Dermis lymphatic vessel endothelial cell (primary cell): ENCODE results near the gene ZNF557. TPM values are rescaled to one million over a fixed set of nuclear protein-coding genes. Genes with fewer than 3 reads are reported as not detected.

Experiments used
- total RNA-seq: library from RNA; depleted of rRNA; stranded (reverse); fragments of >200 nt; gene quantifications from 2 replicates; pipeline ENCODE4 v1.2.1, GENCODE V29; 2014

The ZNF557 gene
- total RNA-seq: 16.0 and 21.1 TPM in 2 replicates

DNA sequence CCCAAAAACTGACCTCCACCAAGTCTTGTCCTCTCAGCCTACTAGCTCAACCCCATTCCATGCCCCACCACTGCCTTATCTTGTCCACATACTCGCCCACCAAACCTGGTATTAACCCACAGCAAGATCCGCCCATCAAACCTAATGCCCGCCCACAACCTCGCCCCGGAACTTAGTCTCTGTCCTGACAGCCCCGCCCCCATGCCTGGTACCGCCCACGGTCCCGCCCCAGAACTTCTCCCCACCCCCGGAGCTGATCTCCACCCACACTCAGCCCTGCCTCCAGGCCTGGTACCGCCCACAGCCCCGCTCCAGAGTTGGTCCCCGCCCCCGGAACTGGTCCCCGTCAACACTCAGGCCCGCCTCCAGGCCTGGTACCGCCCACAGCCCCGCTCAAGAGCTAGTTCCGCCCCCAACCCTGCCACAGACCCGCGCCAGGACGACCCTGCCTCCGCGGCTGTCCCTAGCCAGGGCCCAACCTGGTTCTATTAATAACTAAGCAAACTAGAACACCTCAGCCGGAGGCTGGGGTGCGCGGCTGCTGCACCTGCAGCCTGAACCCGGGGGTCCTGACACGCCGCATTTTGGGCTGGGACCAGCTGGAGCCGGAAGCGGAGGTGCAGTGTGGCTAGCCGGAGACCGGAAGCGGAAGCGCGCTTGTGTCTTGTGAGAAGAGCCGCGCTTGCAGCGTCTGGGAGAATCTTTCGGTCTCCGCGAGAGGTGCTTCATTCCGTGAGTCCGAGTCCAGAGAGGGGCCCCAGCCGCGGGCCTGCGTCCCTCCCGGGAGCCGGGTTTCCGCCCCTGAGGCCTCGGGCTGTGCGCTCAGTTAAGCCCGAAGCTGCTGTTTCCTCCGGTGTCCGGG is at the start of gene ZNF557:
Gene ZNF557 (plus strand): TSS at position 662 of the 862 bp plus-strand sequence. CDS start 5,372 bp downstream, outside the sequence.

DNA sequence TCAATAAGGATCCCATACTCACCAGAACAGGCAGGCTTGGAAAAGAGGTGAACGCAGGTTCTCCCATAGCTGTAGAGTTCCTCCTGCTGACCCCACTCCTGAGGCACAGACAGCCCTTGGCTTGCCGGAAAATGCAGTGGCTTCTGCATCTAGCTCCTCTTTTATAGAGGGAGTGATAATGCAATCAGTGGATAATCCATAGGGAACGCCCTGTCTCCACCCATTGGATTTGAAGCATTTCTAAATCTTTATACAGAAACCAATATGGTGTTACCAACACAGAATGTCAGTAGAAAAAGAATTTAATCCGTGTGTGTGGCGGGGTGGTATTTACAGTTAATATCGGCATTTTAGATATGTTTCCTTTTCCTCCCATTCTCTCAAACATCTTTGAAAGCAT is 48.2 kb upstream of the ZNF557 start, which contains the start of gene MBD3L2B:
Gene MBD3L2B (minus strand): TSS at position 101 of the 400 bp plus-strand sequence. CDS start 34 bp downstream, at position 67.

DNA sequence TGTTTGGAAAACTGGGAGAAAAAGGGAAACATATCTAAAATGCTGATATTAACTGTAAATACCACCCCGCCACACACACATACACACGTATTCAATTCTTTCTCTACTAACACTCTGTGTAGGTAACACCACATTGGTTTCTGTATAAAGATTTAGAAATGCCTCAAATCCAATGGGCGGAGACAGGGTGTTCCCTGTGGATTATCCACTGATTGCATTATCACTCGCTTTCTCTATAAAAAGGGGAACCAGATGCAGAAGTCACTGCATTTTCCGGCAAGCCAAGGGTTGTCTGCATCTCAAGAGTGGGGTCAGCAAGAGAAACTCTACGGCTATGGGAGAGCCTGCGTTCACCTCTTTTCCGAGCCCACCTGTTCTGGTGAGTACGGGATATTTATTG is 39.2 kb upstream of the ZNF557 start, which contains the start of gene MBD3L5:
Gene MBD3L5 (plus strand): TSS at position 301 of the 400 bp plus-strand sequence. CDS start 34 bp downstream, at position 335.

GRCh38 chr19:7040079-7040478 is 29.4 kb upstream of the ZNF557 start, which contains the start of gene MBD3L4:
TSS of gene MBD3L4 (minus strand) at chr19:7040179. CDS start at chr19:7040144, 35 bp downstream.

GRCh38 chr19:7049021-7049420 is 20.5 kb upstream of the ZNF557 start, which contains the start of gene MBD3L2:
TSS of gene MBD3L2 (plus strand) at chr19:7049321. CDS start at chr19:7049374, 53 bp downstream.

GRCh38 chr19:7058576-7058975 is 10.9 kb upstream of the ZNF557 start, which contains the start of gene MBD3L3:
TSS of gene MBD3L3 (minus strand) at chr19:7058676. CDS start at chr19:7058605, 71 bp downstream.

Other genes with a start within 250 kb of the ZNF557 start
- gene ADGRE1, start 182.1 kb upstream of the ZNF557 start, total RNA-seq: not detected in 2 replicates
- gene MBD3L2B, start 48.3 kb upstream of the ZNF557 start, total RNA-seq: not detected in 2 replicates
- gene MBD3L5, start 39.1 kb upstream of the ZNF557 start, total RNA-seq: not detected in 2 replicates
- gene MBD3L4, start 29.5 kb upstream of the ZNF557 start, total RNA-seq: not detected in 2 replicates
- gene MBD3L2, start 20.4 kb upstream of the ZNF557 start, total RNA-seq: not detected in 2 replicates
- not detected in 2 replicates for gene MBD3L3, start 11.0 kb upstream of the ZNF557 start, total RNA-seq
- gene INSR, start 224.7 kb downstream of the ZNF557 start, total RNA-seq: 30.9 and 37.6 TPM in 2 replicates